ENCODE measurements around the gene CYP2J2.
"Not testable (repeated sequence)": the region's sequence is repeated elsewhere in the genome, so short reads cannot be mapped to it uniquely, and the experiment has no call there.

Gene CYP2J2

DNA sequence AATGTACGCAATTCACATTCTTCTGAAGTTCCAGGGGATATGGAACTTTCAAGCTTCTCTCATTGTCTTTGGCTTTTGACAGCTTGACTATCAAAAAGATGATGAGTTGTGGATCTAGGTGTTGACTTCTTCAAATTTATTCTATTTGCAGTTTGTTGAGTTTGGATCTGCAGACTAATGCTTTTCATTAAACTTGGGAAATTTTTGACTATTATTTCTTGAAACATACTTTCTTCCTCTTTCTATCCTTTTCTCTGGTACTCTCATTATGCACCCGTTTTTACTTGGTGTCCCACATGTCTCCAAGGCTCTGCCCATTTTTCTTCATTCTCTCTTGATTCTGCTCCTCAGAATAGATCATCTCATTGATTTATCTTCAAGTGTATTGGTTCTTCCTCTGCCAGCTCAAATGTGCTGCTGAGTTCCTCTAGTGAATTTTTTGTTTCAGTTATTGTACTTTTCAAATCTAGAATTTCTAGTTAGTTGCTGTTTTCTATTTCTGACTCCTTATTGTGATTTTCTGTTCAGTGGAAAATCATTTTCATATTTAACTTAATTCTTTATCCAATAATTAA lies 49.4 kb downstream of the CYP2J2 start:
- no peak for DNase-seq (ENCODE audit: low spot score)

DNA sequence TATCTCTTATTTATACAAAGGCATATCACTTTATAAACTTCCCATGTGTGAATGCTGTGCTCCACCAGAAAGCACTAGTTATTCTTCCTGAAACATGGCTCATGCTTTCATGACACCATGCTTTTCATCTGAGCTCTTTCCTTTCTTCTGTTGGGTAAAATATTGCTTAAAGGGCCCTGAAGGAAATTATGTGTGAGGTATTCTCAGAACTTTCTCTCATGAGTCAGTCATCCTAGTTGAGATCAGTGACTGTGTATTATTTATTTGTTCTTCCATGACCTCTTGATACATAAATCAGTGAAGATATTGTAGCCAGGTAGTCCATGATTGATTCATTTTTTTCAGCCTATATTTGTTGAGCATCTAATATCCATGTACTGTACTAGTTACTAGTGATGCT lies 54.8 kb downstream of the CYP2J2 start:
- no peak for DNase-seq (ENCODE audit: low spot score)

DNA sequence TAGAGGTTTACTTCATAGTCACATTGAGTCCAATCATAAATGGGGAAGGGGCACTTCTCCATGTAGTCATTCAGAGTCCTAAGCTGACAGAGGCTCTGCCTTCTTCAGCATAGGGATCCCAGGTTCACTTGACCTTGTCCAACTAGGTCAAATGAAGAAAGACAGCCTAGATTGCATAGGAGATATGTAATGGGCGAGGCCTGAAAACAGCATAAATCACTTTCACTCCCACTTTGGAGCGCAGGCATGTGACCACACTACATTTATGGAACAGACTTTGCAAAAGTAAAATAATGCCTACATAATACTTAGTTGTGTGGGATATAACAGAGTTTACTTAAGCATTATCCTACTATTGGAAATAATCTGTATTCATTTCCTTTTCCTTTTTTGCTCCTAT lies 60.1 kb downstream of the CYP2J2 start:
- DNase-seq (ENCODE audit: low spot score): no peak

DNA sequence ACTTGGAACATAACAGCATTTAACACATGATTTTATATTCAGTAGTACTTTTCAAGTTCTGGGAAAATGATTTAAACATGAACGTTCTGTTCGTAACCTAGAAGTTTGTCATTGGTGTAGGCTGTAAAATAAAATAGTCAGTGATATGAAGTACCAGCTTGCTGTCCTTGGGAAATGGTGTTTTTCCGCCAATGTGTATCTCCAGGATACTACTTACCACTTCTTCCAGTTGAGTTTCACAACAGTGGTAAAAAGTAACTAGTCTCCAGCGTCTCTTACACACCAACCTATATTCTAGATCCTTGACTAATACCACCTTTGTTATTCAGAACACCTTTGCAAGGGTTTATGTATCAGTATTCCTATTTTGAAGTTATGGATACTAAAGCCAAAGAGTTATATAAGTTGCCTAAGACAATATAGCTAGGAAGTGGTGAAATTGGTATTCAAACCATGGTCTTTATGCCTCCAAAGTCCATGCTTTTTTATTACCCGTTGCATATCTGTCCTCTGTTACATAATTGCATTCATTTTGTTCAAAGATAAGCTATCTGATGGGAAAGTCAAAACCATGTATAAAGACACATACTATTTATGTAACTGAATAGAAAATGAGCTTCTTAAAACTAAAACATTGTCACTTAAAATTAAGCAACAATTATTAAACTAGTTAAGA lies 68.8 kb downstream of the CYP2J2 start:
- DNase-seq (ENCODE audit: low spot score): no peak

DNA sequence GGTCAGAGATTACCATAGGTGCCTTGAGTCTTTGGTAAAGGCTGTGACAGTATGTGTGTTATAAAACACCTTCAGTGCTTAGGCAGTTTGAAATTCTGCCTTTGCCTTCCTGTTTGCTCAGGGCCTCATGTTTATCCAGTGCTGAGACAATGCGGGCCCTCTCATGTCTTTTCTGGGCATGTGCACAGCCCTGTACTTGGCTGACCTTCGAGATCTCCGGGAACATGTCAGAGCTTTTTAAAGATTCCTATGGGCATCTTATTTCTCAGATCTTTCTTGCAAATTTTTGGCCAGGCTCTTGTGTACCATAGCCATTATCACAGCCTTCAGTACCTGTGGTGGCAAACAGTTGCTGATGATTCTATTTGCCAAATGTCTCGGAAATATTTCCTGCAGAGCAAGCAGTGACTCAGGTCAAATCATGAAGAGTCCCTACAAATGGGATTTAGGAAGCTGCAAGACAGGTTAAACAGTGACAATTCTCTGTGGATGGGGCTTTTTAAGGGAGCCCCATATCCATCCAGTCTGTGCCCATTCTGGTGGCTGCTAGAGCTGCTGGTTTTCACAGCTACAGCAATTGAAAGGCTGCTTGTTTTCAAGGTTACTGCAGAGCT lies 69.7 kb downstream of the CYP2J2 start:
- DNase-seq (ENCODE audit: low spot score): no peak

DNA sequence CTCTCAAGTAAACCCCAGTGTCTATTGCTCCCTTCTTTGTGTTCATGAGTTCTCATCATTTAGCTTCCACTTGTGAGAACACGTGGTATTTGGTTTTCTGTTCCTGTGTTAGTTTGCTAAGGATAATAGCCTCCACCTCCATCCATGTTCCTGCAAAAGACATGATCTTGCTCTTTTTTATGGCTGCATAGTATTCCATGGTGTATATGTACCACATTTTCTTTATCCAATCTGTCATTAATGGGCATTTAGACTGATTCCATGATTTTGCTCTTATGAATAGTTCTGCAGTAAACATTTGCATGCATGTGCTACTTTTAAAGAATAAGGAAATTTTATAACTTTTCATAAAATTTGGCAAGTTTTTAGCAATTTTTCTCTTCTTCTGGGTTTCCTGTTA lies 71.3 kb downstream of the CYP2J2 start:
- not testable (repeated sequence) for DNase-seq (ENCODE audit: low spot score)

DNA sequence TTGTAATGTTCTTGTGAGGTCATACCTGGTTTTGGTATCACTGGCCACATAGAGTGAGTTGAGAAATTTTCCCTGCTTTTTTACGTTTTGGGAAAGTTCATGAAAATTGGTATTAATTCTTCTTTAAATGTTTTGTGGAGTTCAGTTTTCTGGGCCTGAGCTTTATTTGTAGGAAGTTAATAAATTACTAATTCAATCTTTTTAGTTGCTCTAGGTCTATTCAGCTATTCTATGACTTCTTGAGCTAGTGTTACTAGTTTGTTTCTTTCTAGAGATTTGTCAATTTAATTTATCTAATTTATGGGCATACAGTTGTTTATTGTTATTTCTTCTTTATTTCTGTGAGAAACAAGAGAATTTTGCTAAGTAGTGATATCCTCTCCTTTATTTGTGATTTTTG lies 74.5 kb downstream of the CYP2J2 start:
- no peak for DNase-seq (ENCODE audit: low spot score)

DNA sequence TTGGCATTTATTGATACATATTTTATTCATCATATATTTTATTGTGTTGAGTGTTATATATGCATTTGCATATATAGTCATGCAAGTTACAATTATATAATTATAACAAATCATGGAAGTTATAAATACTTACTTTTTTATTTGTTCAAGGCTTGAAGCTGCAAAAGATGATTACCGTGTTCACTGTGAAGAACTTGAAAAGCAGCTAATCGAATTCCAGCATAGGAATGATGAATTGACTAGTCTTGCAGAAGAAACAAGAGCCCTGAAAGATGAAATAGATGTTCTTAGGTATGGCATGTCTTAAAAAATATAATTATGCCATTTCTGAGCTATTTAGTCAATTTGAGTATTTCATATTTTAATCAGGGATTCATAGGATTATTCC lies 79.7 kb downstream of the CYP2J2 start:
- DNase-seq (ENCODE audit: low spot score): no peak

DNA sequence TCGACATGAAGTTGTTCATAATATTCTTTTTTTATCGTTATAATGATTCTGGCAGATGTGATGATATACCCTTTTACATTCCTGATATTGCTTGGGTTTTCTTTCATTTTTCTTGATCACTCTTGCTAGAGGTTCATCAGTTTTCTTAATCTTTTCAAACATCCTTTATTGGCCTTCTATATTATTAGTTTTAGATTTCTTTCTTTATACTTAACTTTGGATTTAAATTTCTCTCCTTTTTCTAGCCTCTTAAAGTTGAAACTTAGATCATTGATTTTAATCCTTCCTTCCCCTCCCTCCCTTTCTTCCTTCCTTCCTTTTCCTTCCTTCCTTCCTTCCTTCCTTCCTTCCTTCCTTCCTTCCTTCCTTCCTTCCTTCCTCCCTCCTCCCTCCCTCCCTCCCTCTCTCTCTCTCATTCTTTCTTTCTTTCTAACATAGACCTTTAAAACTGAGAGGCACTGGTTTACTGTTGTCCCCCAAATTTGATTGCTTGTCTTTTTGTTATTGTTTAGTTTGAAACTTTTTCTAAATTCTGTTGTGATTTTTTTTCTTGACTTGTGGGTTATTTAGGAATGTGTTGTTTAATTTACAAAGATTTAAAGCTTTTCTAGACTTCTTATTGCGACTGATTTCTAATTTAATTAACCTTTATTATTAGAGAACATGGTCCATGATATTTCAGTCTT lies 80.2 kb downstream of the CYP2J2 start:
- DNase-seq (ENCODE audit: low spot score): no peak

DNA sequence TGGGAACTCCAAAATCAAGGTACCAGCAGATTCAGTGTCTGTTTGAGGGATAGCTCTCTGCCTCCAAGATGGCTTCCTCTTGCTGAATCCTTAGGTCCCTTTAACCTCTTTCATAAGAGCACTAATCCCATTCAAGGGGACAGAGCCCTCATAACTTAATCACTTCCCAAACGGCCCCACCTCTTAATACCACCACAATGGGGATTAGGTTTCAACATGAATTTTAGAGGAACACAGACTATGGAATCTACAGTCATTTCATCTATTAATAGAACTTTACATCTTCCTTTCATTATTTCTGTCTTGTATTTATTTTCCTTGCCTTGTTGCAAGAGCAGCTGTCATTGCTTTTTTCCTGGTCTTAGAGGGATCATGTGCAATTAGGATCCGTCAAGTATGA lies 81.5 kb downstream of the CYP2J2 start:
- DNase-seq (ENCODE audit: low spot score): no peak
